PC-3 (cell line): Measurements from ENCODE around the gene CCR4.

Experiments
- CTCF ChIP-seq: fragments of 300-600 bp; sonication (generic); conservative IDR thresholded peaks from 2 replicates; pipeline ENCODE4 v1.5.1; 2017; ENCODE audit warnings: antibody characterized with exemption, low read depth, mild to moderate bottlenecking, low read length
- EZH2 ChIP-seq: fragments of 300-600 bp; sonication (generic); IDR thresholded peaks from one replicate; pipeline ENCODE4 v1.6.1; 2017; ENCODE audit warnings: antibody characterized with exemption, mild to moderate bottlenecking, low read length; ENCODE audit not compliant: unreplicated experiment
- EZH2phosphoT487 ChIP-seq: fragments of 300-600 bp; sonication (generic); IDR thresholded peaks from 2 replicates; pipeline ENCODE4 v1.6.1; 2018; ENCODE audit warnings: mild to moderate bottlenecking, antibody characterized with exemption, low read length, borderline replicate concordance

- TF ChIP-seq EZH2 = no peak
- TF ChIP-seq CTCF = no peak
- no peak for TF ChIP-seq EZH2phosphoT487
These were observed 42.6 kb downstream of the CCR4 start for GRCh38 chr3:32994045-32994444.
